PC-9 (cell line): ENCODE results near the gene UAP1L1.

Experiments
- EZH2 ChIP-seq: fragments of 200-600 bp; sonication (generic); IDR thresholded peaks from 2 replicates; pipeline ENCODE4 v1.8.0; 2017; ENCODE audit warnings: antibody characterized with exemption, low read depth
- TF ChIP-seq, protein P1 (sequence below): fragments of 200-600 bp; sonication (generic); conservative IDR thresholded peaks from 2 replicates; pipeline ENCODE4 v1.6.1; 2017; ENCODE audit warnings: mixed run types, antibody characterized with exemption, mild to moderate bottlenecking, moderate library complexity

DNA sequence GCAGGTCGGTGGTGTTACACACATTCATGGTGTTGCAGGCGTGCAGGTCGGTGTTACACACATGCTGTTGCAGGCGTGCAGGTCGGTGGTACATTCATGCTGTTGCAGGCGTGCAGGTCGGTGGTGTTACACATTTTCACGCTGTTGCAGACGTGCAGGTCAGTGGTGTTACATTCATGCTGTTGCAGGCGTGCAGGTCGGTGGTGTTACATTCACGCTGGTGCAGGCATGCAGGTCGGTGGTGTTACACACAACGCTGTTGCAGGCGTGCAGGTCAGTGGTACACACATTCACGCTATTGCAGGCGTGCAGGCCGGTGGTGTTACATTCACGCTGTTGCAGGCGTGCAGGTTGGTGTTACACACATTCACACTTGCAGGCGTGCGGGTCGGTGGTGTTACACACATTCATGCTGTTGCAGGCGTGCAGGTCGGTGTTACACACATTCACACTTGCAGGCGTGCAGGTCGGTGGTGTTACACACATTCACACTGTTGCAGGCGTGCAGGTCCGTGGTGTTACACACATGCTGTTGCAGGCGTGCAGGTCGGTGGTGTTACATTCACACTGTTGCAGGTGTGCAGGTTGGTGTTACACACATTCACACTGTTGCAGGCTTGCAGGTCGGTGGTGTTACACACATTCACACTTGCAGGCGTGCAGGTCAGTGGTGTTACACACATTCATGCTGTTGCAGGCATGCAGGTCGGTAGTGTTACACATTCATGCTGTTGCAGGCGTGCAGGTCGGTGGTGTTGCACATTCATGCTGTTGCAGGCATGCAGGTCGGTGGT is 26.1 kb downstream of the UAP1L1 start:
- TF ChIP-seq, protein P1, sequence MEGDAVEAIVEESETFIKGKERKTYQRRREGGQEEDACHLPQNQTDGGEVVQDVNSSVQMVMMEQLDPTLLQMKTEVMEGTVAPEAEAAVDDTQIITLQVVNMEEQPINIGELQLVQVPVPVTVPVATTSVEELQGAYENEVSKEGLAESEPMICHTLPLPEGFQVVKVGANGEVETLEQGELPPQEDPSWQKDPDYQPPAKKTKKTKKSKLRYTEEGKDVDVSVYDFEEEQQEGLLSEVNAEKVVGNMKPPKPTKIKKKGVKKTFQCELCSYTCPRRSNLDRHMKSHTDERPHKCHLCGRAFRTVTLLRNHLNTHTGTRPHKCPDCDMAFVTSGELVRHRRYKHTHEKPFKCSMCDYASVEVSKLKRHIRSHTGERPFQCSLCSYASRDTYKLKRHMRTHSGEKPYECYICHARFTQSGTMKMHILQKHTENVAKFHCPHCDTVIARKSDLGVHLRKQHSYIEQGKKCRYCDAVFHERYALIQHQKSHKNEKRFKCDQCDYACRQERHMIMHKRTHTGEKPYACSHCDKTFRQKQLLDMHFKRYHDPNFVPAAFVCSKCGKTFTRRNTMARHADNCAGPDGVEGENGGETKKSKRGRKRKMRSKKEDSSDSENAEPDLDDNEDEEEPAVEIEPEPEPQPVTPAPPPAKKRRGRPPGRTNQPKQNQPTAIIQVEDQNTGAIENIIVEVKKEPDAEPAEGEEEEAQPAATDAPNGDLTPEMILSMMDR, result no peak
- no peak for TF ChIP-seq EZH2
